ENCODE data around the gene ZNF593. TPM values are rescaled to one million over a fixed set of nuclear protein-coding genes. Genes with fewer than 3 reads are reported as not detected.

The ZNF593 gene
- total and polyA plus RNA-seq, 9 of the 15 experiments (the other 6 are each of a cell fraction or from before 2014, with no cell fraction given), result 9.8 to 334 (median 48.2) TPM

DNA sequence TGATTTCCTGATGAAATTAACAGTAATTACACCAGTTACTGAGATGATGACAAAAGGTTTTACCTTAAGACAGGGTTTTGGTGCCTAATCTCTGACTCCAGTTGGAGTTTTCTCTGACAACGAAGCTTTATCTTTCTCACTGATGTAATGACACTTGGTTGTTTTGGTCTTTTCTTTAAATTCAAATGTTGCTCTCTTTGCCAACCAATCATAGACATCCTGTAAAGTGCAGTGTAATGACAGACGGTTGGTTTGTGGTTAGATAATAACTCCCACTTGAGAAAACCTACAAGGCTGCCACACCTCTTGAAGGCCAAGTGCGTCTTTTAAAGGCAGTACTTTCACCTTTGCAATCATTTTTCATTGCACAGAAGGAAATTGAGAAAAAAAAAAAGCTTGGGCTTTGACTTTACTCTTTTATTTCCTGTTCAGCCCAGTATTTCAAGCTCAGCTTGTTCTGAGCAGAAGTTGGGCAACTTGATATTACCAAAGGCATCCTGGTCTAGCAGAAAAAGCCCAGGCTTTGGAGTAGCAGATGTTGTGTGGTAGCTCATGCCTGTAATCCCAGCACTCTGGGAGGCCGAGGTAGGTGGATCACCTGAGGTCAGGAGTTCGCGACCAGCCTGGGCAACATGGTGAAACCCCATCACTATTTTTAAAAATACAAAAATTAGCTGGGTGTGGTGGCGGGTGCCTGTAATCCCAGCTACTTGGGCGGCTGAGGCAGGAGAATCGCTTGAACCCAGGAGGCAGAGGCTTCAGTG lies 43.2 kb upstream of the ZNF593 start (continued):
- TF ChIP-seq, protein P1, sequence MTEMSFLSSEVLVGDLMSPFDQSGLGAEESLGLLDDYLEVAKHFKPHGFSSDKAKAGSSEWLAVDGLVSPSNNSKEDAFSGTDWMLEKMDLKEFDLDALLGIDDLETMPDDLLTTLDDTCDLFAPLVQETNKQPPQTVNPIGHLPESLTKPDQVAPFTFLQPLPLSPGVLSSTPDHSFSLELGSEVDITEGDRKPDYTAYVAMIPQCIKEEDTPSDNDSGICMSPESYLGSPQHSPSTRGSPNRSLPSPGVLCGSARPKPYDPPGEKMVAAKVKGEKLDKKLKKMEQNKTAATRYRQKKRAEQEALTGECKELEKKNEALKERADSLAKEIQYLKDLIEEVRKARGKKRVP (CRISPR knock-in tag; IDR thresholded peaks at IDR 0.05), result peak; percentile 90
- TF ChIP-seq HDAC8 (tag; IDR thresholded peaks at IDR 0.05) (peak; percentile 53; the same call in 1 of the 2 replicates), CREB3 (tag; conservative IDR thresholded peaks at IDR 0.05; ENCODE audit: low read depth) (peak; percentile 65; the same call in 1 of the 2 replicates), TCF7 (IDR thresholded peaks at IDR 0.05; ENCODE audit: borderline replicate concordance) (0 out of 2 replicates have a peak, but pooled peaks have one; percentile 49), NCOA4 (IDR thresholded peaks at IDR 0.05; ENCODE audit: partially characterized antibody) (no peak), KAT7 (CRISPR knock-in tag; IDR thresholded peaks at IDR 0.05; ENCODE audit: borderline replicate concordance) (no peak), ELF1 (tag; IDR thresholded peaks at IDR 0.05) (peak; percentile 73), ZNF311 (CRISPR knock-in tag; IDR thresholded peaks at IDR 0.05) (peak; percentile 65), ADNP (tag; IDR thresholded peaks at IDR 0.05) (peak; percentile 65), ZNF347 (CRISPR knock-in tag; IDR thresholded peaks at IDR 0.05; ENCODE audit: low read depth) (0 out of 2 replicates have a peak, but pooled peaks have one; percentile 48), FOXP1 (CRISPR knock-in tag; IDR thresholded peaks at IDR 0.05) (peak; percentile 56; the same call in 1 of the 2 replicates), NFE2 (IDR thresholded peaks at IDR 0.05; ENCODE audit: low read depth) (peak; percentile 99)
- TF ChIP-seq, protein P2, sequence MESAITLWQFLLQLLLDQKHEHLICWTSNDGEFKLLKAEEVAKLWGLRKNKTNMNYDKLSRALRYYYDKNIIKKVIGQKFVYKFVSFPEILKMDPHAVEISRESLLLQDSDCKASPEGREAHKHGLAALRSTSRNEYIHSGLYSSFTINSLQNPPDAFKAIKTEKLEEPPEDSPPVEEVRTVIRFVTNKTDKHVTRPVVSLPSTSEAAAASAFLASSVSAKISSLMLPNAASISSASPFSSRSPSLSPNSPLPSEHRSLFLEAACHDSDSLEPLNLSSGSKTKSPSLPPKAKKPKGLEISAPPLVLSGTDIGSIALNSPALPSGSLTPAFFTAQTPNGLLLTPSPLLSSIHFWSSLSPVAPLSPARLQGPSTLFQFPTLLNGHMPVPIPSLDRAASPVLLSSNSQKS (CRISPR knock-in tag; IDR thresholded peaks at IDR 0.05), result 0 out of 2 replicates have a peak, but pooled peaks have one; percentile 68
- TF ChIP-seq, protein P3, sequence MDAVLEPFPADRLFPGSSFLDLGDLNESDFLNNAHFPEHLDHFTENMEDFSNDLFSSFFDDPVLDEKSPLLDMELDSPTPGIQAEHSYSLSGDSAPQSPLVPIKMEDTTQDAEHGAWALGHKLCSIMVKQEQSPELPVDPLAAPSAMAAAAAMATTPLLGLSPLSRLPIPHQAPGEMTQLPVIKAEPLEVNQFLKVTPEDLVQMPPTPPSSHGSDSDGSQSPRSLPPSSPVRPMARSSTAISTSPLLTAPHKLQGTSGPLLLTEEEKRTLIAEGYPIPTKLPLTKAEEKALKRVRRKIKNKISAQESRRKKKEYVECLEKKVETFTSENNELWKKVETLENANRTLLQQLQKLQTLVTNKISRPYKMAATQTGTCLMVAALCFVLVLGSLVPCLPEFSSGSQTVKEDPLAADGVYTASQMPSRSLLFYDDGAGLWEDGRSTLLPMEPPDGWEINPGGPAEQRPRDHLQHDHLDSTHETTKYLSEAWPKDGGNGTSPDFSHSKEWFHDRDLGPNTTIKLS (IDR thresholded peaks at IDR 0.05; ENCODE audit: borderline replicate concordance, low read depth), result peak; percentile 84
- TF ChIP-seq, protein P4, sequence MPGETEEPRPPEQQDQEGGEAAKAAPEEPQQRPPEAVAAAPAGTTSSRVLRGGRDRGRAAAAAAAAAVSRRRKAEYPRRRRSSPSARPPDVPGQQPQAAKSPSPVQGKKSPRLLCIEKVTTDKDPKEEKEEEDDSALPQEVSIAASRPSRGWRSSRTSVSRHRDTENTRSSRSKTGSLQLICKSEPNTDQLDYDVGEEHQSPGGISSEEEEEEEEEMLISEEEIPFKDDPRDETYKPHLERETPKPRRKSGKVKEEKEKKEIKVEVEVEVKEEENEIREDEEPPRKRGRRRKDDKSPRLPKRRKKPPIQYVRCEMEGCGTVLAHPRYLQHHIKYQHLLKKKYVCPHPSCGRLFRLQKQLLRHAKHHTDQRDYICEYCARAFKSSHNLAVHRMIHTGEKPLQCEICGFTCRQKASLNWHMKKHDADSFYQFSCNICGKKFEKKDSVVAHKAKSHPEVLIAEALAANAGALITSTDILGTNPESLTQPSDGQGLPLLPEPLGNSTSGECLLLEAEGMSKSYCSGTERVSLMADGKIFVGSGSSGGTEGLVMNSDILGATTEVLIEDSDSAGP (CRISPR knock-in tag; IDR thresholded peaks at IDR 0.05), result no peak
- TF ChIP-seq, protein P5, sequence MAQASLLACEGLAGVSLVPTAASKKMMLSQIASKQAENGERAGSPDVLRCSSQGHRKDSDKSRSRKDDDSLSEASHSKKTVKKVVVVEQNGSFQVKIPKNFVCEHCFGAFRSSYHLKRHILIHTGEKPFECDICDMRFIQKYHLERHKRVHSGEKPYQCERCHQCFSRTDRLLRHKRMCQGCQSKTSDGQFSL (CRISPR knock-in tag; IDR thresholded peaks at IDR 0.05), result no peak
- TF ChIP-seq, protein P5 (tag; IDR thresholded peaks at IDR 0.05), result peak in 1 of 2 experiments; percentile 44; a peak in 2 of 4 replicates
- TF ChIP-seq, protein P6, sequence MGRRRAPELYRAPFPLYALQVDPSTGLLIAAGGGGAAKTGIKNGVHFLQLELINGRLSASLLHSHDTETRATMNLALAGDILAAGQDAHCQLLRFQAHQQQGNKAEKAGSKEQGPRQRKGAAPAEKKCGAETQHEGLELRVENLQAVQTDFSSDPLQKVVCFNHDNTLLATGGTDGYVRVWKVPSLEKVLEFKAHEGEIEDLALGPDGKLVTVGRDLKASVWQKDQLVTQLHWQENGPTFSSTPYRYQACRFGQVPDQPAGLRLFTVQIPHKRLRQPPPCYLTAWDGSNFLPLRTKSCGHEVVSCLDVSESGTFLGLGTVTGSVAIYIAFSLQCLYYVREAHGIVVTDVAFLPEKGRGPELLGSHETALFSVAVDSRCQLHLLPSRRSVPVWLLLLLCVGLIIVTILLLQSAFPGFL (CRISPR knock-in tag; IDR thresholded peaks at IDR 0.05), result no peak
